Neural cell (in vitro differentiated cells): Measurements from ENCODE around the gene TDRD10. TPM values are rescaled to one million over a fixed set of nuclear protein-coding genes. Genes with fewer than 3 reads are reported as not detected.

Experiments used
- H2AFZ ChIP-seq: fragments of 200-600, 300-800 bp; sonication (generic), shearing (Covaris generic); 2 replicates; pipeline ENCODE4 v1.6.0; 2014; ENCODE audit warnings: low read depth, mild to moderate bottlenecking, antibody characterized with exemption, low read length, moderate library complexity
- H3F3A ChIP-seq: fragments of 200-600 bp; shearing (Covaris generic); 2 replicates; pipeline ENCODE4 v1.6.1; 2016; ENCODE audit warnings: mild to moderate bottlenecking, moderate library complexity, mixed read lengths, antibody characterized with exemption, low read length; ENCODE audit not compliant: insufficient read depth, poor library complexity, severe bottlenecking
- H3K27ac ChIP-seq: fragments of 200-600, 300-800 bp; sonication (generic), shearing (Covaris generic); 2 replicates; pipeline ENCODE4 v1.5.1; 2014; ENCODE audit warnings: mild to moderate bottlenecking, low read length, moderate library complexity
- H3K27me3 ChIP-seq: fragments of 300-800, 200-600 bp; sonication (generic), shearing (Covaris generic); 2 replicates; pipeline ENCODE4 v1.6.0; 2014; ENCODE audit warnings: mild to moderate bottlenecking, low read depth, low read length, moderate library complexity; ENCODE audit not compliant: insufficient read depth
- H3K36me3 ChIP-seq: fragments of 300-800, 200-600 bp; sonication (generic), shearing (Covaris generic); 2 replicates; pipeline ENCODE4 v1.5.1; 2014; ENCODE audit warnings: mild to moderate bottlenecking, antibody characterized with exemption, low read length, moderate library complexity; ENCODE audit not compliant: insufficient read depth
- H3K4me2 ChIP-seq: fragments of 300-800, 200-600 bp; sonication (generic), shearing (Covaris generic); 2 replicates; pipeline ENCODE4 v1.6.0; 2014; ENCODE audit warnings: mild to moderate bottlenecking, low read length
- H3K4me3 ChIP-seq: fragments of 300-800, 200-600 bp; sonication (generic), shearing (Covaris generic); 2 replicates; pipeline ENCODE4 v1.5.1; 2014; ENCODE audit warnings: mild to moderate bottlenecking, low read length, moderate library complexity
- H3K79me2 ChIP-seq: fragments of 200-600 bp; shearing (Covaris generic); replicated peaks from 2 replicates; pipeline ENCODE4 v1.6.0; 2014; ENCODE audit warnings: mild to moderate bottlenecking, low read length, moderate library complexity; ENCODE audit not compliant: insufficient read depth
- H3K9ac ChIP-seq: fragments of 300-800, 200-600 bp; sonication (generic), shearing (Covaris generic); 2 replicates; pipeline ENCODE4 v1.6.1; 2016; ENCODE audit warnings: mild to moderate bottlenecking, low read length, mixed read lengths
- H3K9me2 ChIP-seq: fragments of 200-600 bp; shearing (Covaris generic); 2 replicates; pipeline ENCODE4 v1.6.1; 2016; ENCODE audit warnings: mild to moderate bottlenecking, low read length, mixed read lengths; ENCODE audit not compliant: insufficient read depth
- H3K9me3 ChIP-seq: fragments of 200-600, 300-800 bp; sonication (generic), shearing (Covaris generic); 2 replicates; pipeline ENCODE4 v1.6.1; 2016; ENCODE audit warnings: mild to moderate bottlenecking, mixed run types, low read length, moderate library complexity, mixed read lengths
- H4K20me1 ChIP-seq: fragments of 200-600 bp; shearing (Covaris generic); 2 replicates; pipeline ENCODE4 v1.6.1; 2016; ENCODE audit warnings: mild to moderate bottlenecking, mixed run types; ENCODE audit not compliant: insufficient read depth
- CTCF ChIP-seq: fragments of 450-650 bp; IDR thresholded peaks from 2 replicates; pipeline ENCODE4 v1.5.1; 2014; ENCODE audit warnings: antibody characterized with exemption, mild to moderate bottlenecking, moderate library complexity; ENCODE audit not compliant: poor library complexity, severe bottlenecking
- EP300 ChIP-seq: fragments of 450-650 bp; conservative IDR thresholded peaks from 2 replicates; pipeline ENCODE4 v1.6.1; 2014; ENCODE audit warnings: antibody characterized with exemption, mild to moderate bottlenecking, moderate library complexity; ENCODE audit not compliant: poor library complexity, severe bottlenecking
- EZH2 ChIP-seq: fragments of 200-600, 300-800 bp; shearing (Covaris generic), sonication (generic); IDR thresholded peaks from 2 replicates; pipeline ENCODE4 v1.6.1; 2014; ENCODE audit warnings: antibody characterized with exemption, low read length, borderline replicate concordance, mild to moderate bottlenecking; ENCODE audit not compliant: insufficient read depth, poor library complexity, severe bottlenecking
- MXI1 ChIP-seq: fragments of 450-650 bp; conservative IDR thresholded peaks from 2 replicates; pipeline ENCODE4 v1.6.1; 2014; ENCODE audit warnings: antibody characterized with exemption, mild to moderate bottlenecking; ENCODE audit not compliant: poor library complexity, severe bottlenecking
- POLR2AphosphoS5 ChIP-seq: IDR thresholded peaks from 2 replicates; pipeline ENCODE4 v1.6.1; 2012
- RAD21 ChIP-seq: fragments of 450-650 bp; conservative IDR thresholded peaks from 2 replicates; pipeline ENCODE4 v1.6.1; 2014; ENCODE audit warnings: antibody characterized with exemption, mild to moderate bottlenecking, moderate library complexity
- REST ChIP-seq: IDR thresholded peaks from 2 replicates; pipeline ENCODE4 v1.6.1; 2012; ENCODE audit warnings: borderline replicate concordance
- SMC3 ChIP-seq: fragments of 450-650 bp; conservative IDR thresholded peaks from 2 replicates; pipeline ENCODE4 v1.6.1; 2014; ENCODE audit warnings: antibody characterized with exemption, mild to moderate bottlenecking, moderate library complexity; ENCODE audit not compliant: poor library complexity
- TAF1 ChIP-seq: IDR thresholded peaks from 2 replicates; pipeline ENCODE4 v1.6.1; 2012; ENCODE audit warnings: low read depth
- polyA plus RNA-seq: library from polyadenylated mRNA; depleted of rRNA; stranded (reverse); fragments of >200 nt; gene quantifications from 2 replicates; pipeline ENCODE4 v1.2.3, GENCODE V29; 2014

TDRD10 gene
- polyA plus RNA-seq, 1 donor from 2014 or later = not detected

- H3K9ac ChIP-seq = no peak overlapping the region
- no peaks in the 10 kb centered on the region for H3K27me3 ChIP-seq
- H3K9me3 ChIP-seq = no peaks in the 10 kb centered on the region
- H2AFZ ChIP-seq = no peak overlapping the region
- H3F3A ChIP-seq = no peaks in the 10 kb centered on the region
- no peak overlapping the region for H3K4me3 ChIP-seq
- H3K9me2 ChIP-seq = no peaks in the 10 kb centered on the region
- H3K27ac ChIP-seq = no peak overlapping the region
- no peaks in the 10 kb centered on the region for H3K36me3 ChIP-seq
- TF ChIP-seq SMC3 = no peak
- TF ChIP-seq EP300 = no peak
- TF ChIP-seq MXI1 = no peak
- TF ChIP-seq POLR2AphosphoS5 = no peak
- no peak for TF ChIP-seq TAF1
- no peak for TF ChIP-seq REST
- TF ChIP-seq EZH2 = no peak
- no peak for TF ChIP-seq RAD21
- TF ChIP-seq CTCF = no peak
- H4K20me1 ChIP-seq = no peaks in the 10 kb centered on the region
- no peaks in the 10 kb centered on the region for H3K79me2 ChIP-seq
- H3K4me2 ChIP-seq = no peak overlapping the region
Observed at GRCh38 chr1:154467434-154468102, 34.5 kb upstream of the TDRD10 start.

GRCh38 chr1:154468535-154469250 lies 33.3 kb upstream of the TDRD10 start:
- Histone ChIP-seq H3K27ac (no peak overlapping the region), H4K20me1 (no peaks in the 10 kb centered on the region)

More at GRCh38 chr1:154468535-154469250, 33.3 kb upstream of the TDRD10 start:
- H3K27me3 ChIP-seq = no peaks in the 10 kb centered on the region
- H3K4me3 ChIP-seq = no peak overlapping the region
- no peak overlapping the region for H2AFZ ChIP-seq
- H3K9me3 ChIP-seq = no peaks in the 10 kb centered on the region
- H3K4me2 ChIP-seq = no peak overlapping the region
- no peaks in the 10 kb centered on the region for H3F3A ChIP-seq
- TF ChIP-seq RAD21 = no peak
- H3K79me2 ChIP-seq = no peaks in the 10 kb centered on the region
- no peak overlapping the region for H3K9ac ChIP-seq
- no peaks in the 10 kb centered on the region for H3K9me2 ChIP-seq
- no peaks in the 10 kb centered on the region for H3K36me3 ChIP-seq
